Peyer's patch (tissue), 4 donors: ENCODE data around the gene ANKIB1.

Experiments used
- CTCF ChIP-seq, 6 experiments: fragments of 450-650 bp in 4 of 6; fragments of 200-600 bp in 2 of 6; sonication (generic) in 1 of 6; IDR thresholded peaks; one replicate each; pipeline ENCODE4 v1.5.1; 2017 to 2019; ENCODE audit warnings: antibody characterized with exemption in 6 of 6, mild to moderate bottlenecking in 3 of 6, moderate library complexity in 1 of 6
- POLR2A ChIP-seq, 2 donors: fragments of 450-650 bp; IDR thresholded peaks; one replicate each; pipeline ENCODE4 v1.5.1; 2017; ENCODE audit warnings: antibody characterized with exemption in 2 of 2, mild to moderate bottlenecking in 2 of 2, moderate library complexity in 2 of 2

GRCh38 chr7:92313055-92313454 lies 67.3 kb downstream of the ANKIB1 start:
- TF ChIP-seq CTCF (IDR thresholded peaks at IDR 0.05) (no peak), POLR2A (IDR thresholded peaks at IDR 0.05) (no peak)
